Hepatocyte (in vitro differentiated cells): Measurements from ENCODE around the gene SPOCK2.

Experiments used
- EZH2 ChIP-seq: fragments of 200-600 bp; sonication (generic); IDR thresholded peaks from 2 replicates; pipeline ENCODE4 v1.6.1; 2016; ENCODE audit warnings: antibody characterized with exemption, mild to moderate bottlenecking, borderline replicate concordance
- EZH2phosphoT487 ChIP-seq: fragments of 200-600 bp; sonication (generic); IDR thresholded peaks from one replicate; pipeline ENCODE4 v1.6.1; 2018; ENCODE audit warnings: antibody characterized with exemption, mild to moderate bottlenecking, low read depth, moderate library complexity; ENCODE audit not compliant: unreplicated experiment, severe bottlenecking
- TF ChIP-seq, protein P1 (sequence below): fragments of 200-600 bp; sonication (generic); IDR thresholded peaks from 2 replicates; pipeline ENCODE4 v1.5.1; 2016; ENCODE audit warnings: antibody characterized with exemption, mild to moderate bottlenecking; ENCODE audit not compliant: poor library complexity

DNA sequence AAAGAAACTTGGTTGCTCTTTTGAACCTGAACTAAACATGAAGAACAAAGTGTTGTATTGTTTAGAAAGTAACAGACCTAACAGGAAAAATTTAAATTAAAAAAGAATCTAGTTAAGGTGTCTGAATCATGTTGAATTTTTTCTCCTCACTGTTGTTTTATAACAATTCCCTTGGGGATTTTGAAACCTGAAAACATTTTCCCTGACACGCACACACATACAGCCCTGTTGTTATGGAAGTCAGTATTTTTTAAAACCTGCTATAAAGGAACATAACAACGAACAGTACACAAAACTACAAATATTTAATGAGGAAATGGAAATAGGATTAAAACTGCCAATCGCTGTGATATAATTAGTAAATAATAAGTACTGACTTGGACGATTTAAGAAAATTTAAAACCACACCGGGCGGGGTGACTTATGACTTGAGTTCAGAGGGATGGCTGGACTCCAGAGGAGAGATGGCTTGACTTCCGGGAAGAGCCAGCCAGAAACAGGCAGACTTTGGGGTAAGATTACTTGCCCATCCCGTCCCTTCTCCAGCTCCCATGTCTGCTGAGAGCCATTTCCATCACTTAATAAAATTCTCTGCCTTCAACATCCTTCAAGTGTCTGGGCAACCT, 16.2 kb upstream of the SPOCK2 start:
- TF ChIP-seq, protein P1, sequence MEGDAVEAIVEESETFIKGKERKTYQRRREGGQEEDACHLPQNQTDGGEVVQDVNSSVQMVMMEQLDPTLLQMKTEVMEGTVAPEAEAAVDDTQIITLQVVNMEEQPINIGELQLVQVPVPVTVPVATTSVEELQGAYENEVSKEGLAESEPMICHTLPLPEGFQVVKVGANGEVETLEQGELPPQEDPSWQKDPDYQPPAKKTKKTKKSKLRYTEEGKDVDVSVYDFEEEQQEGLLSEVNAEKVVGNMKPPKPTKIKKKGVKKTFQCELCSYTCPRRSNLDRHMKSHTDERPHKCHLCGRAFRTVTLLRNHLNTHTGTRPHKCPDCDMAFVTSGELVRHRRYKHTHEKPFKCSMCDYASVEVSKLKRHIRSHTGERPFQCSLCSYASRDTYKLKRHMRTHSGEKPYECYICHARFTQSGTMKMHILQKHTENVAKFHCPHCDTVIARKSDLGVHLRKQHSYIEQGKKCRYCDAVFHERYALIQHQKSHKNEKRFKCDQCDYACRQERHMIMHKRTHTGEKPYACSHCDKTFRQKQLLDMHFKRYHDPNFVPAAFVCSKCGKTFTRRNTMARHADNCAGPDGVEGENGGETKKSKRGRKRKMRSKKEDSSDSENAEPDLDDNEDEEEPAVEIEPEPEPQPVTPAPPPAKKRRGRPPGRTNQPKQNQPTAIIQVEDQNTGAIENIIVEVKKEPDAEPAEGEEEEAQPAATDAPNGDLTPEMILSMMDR: no peak
- TF ChIP-seq EZH2: no peak
- no peak for TF ChIP-seq EZH2phosphoT487
